ENCODE results near the gene CDH4. TPM values are rescaled to one million over a fixed set of nuclear protein-coding genes. Genes with fewer than 3 reads are reported as not detected.

Gene CDH4
- total and polyA plus RNA-seq, 9 donors = 0.12 to 4.4 (median 0.36) TPM

DNA sequence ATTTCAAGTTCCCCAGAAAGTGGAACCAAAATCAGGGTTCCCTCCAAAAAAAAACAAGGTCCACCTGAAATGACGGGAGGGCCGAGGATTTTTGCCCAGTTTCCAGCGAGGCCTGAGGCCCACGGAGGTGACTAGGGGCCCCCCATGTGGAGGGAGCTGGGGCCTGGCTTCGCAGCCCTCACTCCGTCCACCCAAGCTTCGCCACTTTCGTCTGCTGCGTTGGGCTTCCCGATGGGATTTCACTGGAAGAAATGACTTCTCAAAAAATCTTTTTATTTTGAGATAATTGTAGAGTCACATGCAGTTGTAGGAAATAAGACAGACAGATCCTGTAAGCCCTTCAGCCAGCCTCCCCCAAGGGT lies 605.3 kb downstream of the CDH4 start:
- H3K4me3 ChIP-seq = no peak overlapping the region
- H3K9me3 ChIP-seq = no peaks in the 10 kb centered on the region
- no peak for DNase-seq
- H3K27ac ChIP-seq = no peak overlapping the region
- H3K36me3 ChIP-seq = no peaks in the 10 kb centered on the region
- H3K4me1 ChIP-seq (ENCODE audit: insufficient read depth) = no peaks in the 10 kb centered on the region
- WGBS, 3 donors = 73 to 81% (median 79%) methylated on average over 10 of the region's 10 CpGs
- no peaks in the 10 kb centered on the region for H3K27me3 ChIP-seq
- no peak for TF ChIP-seq EP300 (IDR thresholded peaks at IDR 0.05)
- TF ChIP-seq, protein P1, sequence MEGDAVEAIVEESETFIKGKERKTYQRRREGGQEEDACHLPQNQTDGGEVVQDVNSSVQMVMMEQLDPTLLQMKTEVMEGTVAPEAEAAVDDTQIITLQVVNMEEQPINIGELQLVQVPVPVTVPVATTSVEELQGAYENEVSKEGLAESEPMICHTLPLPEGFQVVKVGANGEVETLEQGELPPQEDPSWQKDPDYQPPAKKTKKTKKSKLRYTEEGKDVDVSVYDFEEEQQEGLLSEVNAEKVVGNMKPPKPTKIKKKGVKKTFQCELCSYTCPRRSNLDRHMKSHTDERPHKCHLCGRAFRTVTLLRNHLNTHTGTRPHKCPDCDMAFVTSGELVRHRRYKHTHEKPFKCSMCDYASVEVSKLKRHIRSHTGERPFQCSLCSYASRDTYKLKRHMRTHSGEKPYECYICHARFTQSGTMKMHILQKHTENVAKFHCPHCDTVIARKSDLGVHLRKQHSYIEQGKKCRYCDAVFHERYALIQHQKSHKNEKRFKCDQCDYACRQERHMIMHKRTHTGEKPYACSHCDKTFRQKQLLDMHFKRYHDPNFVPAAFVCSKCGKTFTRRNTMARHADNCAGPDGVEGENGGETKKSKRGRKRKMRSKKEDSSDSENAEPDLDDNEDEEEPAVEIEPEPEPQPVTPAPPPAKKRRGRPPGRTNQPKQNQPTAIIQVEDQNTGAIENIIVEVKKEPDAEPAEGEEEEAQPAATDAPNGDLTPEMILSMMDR (IDR thresholded peaks at IDR 0.05) = no peak
- no peak for TF ChIP-seq POLR2A (IDR thresholded peaks at IDR 0.05)
- intact Hi-C loops (cut with DNase I) = no loop called here

DNA sequence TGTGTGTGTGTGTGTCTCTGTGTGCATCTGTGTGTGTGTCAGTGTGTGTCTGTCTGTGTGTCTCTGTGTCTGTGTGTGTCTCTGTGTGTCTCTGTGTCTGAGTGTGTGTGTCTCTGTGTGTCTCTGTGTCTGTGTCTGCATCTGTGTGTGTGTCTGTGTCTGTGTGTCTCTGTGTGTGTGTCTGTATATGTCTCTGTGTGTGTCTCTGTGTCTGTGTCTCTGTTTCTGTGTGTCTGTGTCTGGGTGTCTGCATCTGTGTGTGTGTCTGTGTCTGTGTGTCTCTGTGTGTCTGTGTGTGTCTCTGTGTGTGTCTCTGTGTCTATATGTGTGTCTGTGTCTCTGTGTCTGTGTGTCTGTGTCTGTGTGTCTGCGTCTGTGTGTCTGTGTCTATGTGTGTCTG lies 605.8 kb downstream of the CDH4 start:
- H3K9me3 ChIP-seq = no peaks in the 10 kb centered on the region
- no peaks in the 10 kb centered on the region for H3K36me3 ChIP-seq
- TF ChIP-seq POLR2A (IDR thresholded peaks at IDR 0.05) = no peak
- no peak for TF ChIP-seq EP300 (IDR thresholded peaks at IDR 0.05)
- TF ChIP-seq, protein P1 (IDR thresholded peaks at IDR 0.05) = no peak
- no peaks in the 10 kb centered on the region for H3K4me1 ChIP-seq (ENCODE audit: insufficient read depth)
- intact Hi-C loops (cut with DNase I) = no loop called here
- no peak for DNase-seq
- H3K4me3 ChIP-seq = no peak overlapping the region
- H3K27me3 ChIP-seq = no peaks in the 10 kb centered on the region
- 87 to 98% (median 90%) methylated on average over 1 of the region's 1 CpG for WGBS, 3 donors
- H3K27ac ChIP-seq = no peak overlapping the region

DNA sequence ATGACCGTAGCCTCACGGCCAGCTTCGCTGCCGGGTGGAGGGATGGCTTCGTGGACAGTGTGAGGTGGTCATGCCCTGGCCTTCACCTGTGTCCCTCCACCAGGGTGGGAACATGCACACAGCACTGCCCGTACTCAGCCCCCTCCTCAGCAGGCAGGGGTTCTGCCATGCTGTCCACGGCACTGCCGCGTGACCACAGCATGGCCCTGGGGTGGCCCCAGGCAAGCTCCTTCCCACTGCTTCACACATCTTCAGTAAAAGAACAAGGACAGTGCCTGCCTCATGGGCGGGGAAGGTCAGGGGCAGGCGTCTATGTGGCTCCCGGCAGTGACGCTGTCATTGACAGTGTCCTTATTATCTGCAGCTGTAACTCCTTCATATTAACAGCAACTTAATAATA lies 607.7 kb downstream of the CDH4 start:
- Histone ChIP-seq H3K4me1 (ENCODE audit: insufficient read depth) (no peaks in the 10 kb centered on the region), H3K36me3 (no peaks in the 10 kb centered on the region), H3K4me3 (no peak overlapping the region), H3K27me3 (no peaks in the 10 kb centered on the region), H3K27ac (no peak overlapping the region), H3K9me3 (no peaks in the 10 kb centered on the region)
- TF ChIP-seq, protein P1 (IDR thresholded peaks at IDR 0.05) = no peak
- TF ChIP-seq EP300 (IDR thresholded peaks at IDR 0.05) (no peak), POLR2A (IDR thresholded peaks at IDR 0.05) (no peak)
- no peak for DNase-seq
- intact Hi-C loops (cut with DNase I) = loop anchor here in 1 of 4 donors (5.0 kb wide), 1 partner anchor 137 kb away; no protein-coding TSS in a partner anchor
- WGBS, 3 donors = 74 to 86% (median 82%) methylated on average over 13 of the region's 13 CpGs

DNA sequence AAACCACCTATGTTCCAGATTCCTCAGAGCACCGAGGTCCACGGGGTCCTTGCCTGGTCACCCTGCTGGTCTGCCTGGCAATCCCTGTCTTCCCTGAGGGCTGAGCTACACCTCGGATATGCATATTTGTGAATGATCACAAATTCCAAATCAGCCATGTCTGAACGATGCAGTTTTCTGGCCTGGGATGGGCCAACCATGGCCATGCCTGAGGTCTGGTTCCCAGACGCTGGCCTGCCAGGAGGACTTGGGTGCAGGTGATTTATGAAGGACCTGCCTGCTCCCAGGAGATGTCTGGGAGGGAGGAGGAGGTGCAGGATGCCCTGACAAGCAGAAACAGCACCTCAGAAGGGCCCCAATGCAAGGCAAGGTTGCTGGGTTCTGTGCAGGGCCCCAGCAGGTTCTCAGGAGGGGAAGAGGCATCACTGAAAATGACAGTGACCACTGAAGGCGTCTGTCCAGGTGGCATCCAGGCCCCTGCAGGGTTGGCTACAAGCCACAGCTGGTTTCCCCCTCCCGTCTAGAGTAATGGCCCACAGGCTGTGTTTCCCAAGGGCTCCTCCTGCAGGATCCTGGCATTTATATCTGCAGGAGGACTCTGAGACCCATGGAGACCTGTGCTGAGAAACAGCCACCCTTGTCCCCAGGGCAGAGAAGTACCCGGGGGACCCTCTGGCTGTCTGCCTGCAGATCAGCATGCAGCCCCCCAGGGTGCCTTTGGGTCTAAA lies 608.4 kb downstream of the CDH4 start:
- no peaks in the 10 kb centered on the region for H3K27me3 ChIP-seq
- 62 to 77% (median 69%) methylated on average over 8 of the region's 8 CpGs for WGBS, 3 donors

More for the DNA sequence above, 608.4 kb downstream of the CDH4 start:
- TF ChIP-seq EP300 (IDR thresholded peaks at IDR 0.05) (no peak), POLR2A (IDR thresholded peaks at IDR 0.05) (no peak)
- TF ChIP-seq, protein P1 (IDR thresholded peaks at IDR 0.05) = no peak
- no peaks in the 10 kb centered on the region for H3K9me3 ChIP-seq
- H3K4me1 ChIP-seq (ENCODE audit: insufficient read depth) = no peaks in the 10 kb centered on the region
- intact Hi-C loops (cut with DNase I) = loop anchor here in 1 of 4 donors (5.0 kb wide), 1 partner anchor 138 kb away; no protein-coding TSS in a partner anchor
- H3K4me3 ChIP-seq = no peak overlapping the region
- no peaks in the 10 kb centered on the region for H3K36me3 ChIP-seq
- H3K27ac ChIP-seq = no peak overlapping the region
- DNase-seq = no peak

Data from ovary (tissue), 9 donors.